Activated CD4-positive, alpha-beta T cell treated with anti-CD3 and anti-CD28 coated beads for 1 hour (primary cell): Measurements from ENCODE around the gene ZNF57.
"Not testable (repeated sequence)": the region's sequence is repeated elsewhere in the genome, so short reads cannot be mapped to it uniquely, and the experiment has no call there.

Experiments
- DNase-seq: peaks from one replicate; pipeline ENCODE4 v3.0.0-alpha.2; 2020

Gene ZNF57

DNA sequence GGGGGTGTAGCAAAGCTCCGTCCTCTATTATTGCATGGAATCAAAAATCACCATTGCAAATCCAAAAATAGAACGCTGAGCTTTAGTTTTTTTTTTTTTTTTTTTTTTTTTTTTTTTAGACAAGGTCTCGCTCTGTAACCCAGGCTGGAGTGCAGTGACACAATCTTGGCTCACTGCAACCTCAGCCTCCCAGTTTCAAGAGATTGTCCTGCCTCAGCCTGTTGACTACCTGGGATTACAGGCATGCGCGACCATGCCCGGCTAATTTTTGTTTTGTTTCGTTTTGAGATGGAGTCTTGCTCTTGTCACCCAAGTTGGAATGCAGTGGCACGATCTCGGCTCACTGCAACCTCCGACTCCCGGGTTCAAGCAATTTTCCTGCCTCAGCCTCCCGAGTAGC, 59.4 kb downstream of the ZNF57 start:
- DNase-seq: no peak

DNA sequence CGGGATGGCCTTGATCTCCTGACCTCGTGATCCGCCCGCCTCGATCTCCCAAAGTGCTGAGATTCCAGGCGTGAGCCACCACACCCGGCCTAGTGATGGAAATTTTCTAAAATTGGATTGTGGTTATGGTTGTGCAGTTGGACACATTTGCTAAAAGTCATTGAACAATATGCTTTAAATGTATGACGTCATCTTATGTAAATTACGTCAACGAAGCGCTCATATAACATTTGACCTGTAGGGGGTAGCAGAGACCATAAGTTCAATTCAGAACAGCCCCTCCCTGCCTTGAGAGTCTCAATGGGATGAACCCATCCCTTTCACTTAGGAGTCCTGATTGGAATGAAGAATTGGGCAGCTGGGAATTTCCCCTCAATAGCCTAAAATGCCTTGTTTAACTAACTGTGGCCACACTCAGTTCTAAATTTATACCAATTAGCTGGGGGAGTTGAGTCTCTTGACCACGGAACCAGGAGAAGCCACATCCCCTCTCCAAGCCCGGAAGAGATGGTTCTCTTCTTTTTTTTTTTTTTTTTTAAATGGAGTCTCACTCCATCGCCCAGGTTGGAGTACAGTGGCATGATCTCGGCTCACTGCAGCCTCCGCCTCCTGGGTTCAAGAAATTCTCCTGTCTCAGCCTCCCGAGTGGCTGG, 61.4 kb downstream of the ZNF57 start:
- DNase-seq: no peak

DNA sequence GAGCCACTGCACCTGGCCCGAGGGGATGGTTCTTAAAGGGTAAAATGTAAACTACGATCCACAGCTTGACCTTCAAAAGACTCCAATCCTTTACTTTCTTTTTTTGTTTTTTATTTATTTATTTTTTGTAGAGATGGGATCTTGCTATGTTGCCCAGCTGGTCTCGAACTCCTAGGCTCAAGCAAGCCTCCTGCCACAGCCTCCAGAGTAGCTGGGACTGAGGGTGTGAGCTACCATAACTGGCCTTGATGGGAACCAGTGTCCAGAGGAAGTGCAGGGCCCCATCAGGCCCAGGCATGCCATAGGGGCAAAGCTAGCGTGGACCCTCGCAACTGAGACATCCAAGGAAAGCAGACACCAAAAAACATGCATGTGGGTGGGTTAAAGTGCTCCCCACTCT, 62.4 kb downstream of the ZNF57 start:
- no peak for DNase-seq

DNA sequence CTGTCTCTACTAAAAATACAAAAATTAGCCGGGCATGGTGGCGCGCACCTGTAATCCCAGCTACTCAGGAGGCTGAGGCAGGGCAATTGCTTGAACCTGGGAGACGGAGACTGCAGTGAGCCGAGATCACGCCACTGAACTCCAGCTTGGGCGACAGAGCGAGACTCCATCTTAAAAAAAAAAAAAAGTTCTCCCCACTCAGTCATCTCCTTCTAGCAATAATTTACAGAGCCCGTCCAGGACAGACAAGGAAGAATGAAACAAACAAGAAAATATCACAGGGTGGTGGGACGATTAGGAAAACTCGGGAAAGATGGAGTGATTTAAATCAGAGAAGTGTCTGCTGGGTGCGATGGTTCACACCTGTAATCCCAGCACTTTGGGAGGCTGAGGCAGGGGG, 62.9 kb downstream of the ZNF57 start:
- DNase-seq: not testable (repeated sequence)

DNA sequence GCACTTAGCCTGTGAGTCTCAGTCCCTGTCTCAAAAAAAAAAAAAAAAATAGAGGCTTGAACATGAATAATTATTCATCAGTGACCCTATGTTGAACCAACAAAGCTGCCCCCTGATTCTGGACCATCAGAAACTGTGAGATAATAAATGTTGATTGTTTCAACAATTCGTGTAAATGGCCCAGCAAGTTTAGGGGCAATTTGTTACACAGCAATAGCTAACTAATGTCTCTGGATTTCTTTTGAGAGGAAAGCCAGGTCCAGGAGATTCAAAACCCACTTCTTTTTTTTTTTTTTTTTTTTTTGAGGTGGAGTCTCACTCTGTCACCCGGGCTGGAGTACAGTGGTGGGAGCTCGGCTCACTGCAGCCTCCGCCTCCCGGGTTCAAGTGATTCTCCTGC, 64.1 kb downstream of the ZNF57 start:
- no peak for DNase-seq

DNA sequence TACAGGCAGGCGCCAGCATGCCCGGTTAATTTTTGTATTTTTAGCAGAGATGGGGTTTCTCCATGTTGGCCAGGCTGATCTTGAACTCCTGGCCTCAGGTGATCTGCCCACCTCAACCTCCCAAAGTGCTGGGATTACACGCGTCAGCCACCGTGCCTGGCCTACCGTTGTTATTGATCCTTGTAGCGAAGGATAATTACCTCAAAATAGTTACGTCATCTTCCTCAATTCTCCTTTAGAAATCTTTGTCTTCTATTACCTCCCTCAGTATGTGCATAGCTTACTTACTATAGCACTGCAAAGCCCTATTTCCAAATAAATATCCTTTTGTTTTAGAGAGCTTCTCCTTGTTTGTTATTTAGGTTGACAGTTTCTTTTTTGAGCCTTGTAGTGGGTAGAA, 67.2 kb downstream of the ZNF57 start:
- no peak for DNase-seq
